Loucy (cell line): Measurements from ENCODE around the gene IGFBP4.
"Not testable (repeated sequence)": the region's sequence is repeated elsewhere in the genome, so short reads cannot be mapped to it uniquely, and the experiment has no call there.

Source experiments
- H2AFZ ChIP-seq: fragments of 200-600 bp; sonication (generic); 2 replicates; pipeline ENCODE4 v1.6.0; 2016; ENCODE audit warnings: antibody characterized with exemption, mild to moderate bottlenecking, low read length, moderate library complexity
- H3F3A ChIP-seq: fragments of 200-600 bp; 2 replicates; pipeline ENCODE4 v1.6.0; 2016; ENCODE audit warnings: antibody characterized with exemption, low read depth, mild to moderate bottlenecking
- H3K27me3 ChIP-seq: fragments of 200-600 bp; sonication (generic); 2 replicates; pipeline ENCODE4 v1.6.1; 2014; ENCODE audit warnings: low read length, mild to moderate bottlenecking; ENCODE audit not compliant: insufficient read depth, poor library complexity, severe bottlenecking
- H3K36me3 ChIP-seq: fragments of 200-600 bp; sonication (generic); 2 replicates; pipeline ENCODE4 v1.6.1; 2016; ENCODE audit warnings: low read length; ENCODE audit not compliant: insufficient read depth
- H3K4me1 ChIP-seq: fragments of 200-600 bp; sonication (generic); 2 replicates; pipeline ENCODE4 v1.5.1; 2014; ENCODE audit warnings: low read length, mild to moderate bottlenecking; ENCODE audit not compliant: insufficient read depth, poor library complexity, severe bottlenecking
- H3K4me2 ChIP-seq: fragments of 200-600 bp; sonication (generic); 2 replicates; pipeline ENCODE4 v1.6.0; 2014; ENCODE audit warnings: antibody characterized with exemption, low read length, low read depth, mild to moderate bottlenecking; ENCODE audit not compliant: poor library complexity, severe bottlenecking
- H3K4me3 ChIP-seq: fragments of 200-600 bp; sonication (generic); 2 replicates; pipeline ENCODE4 v1.5.1; 2014; ENCODE audit warnings: low read length, mild to moderate bottlenecking, mixed read lengths; ENCODE audit not compliant: poor library complexity, severe bottlenecking
- H3K79me2 ChIP-seq: fragments of 200-600 bp; sonication (generic); 2 replicates; pipeline ENCODE4 v1.6.1; 2014; ENCODE audit warnings: low read length; ENCODE audit not compliant: insufficient read depth
- H3K9ac ChIP-seq: fragments of 200-600 bp; sonication (generic); 2 replicates; pipeline ENCODE4 v1.6.0; 2014; ENCODE audit warnings: mild to moderate bottlenecking, low read depth, low read length, moderate library complexity; ENCODE audit not compliant: poor library complexity, severe bottlenecking
- H3K9me2 ChIP-seq: fragments of 200-600 bp; sonication (generic); replicated peaks from 2 replicates; pipeline ENCODE4 v1.6.1; 2016; ENCODE audit warnings: low read depth, low read length, mixed read lengths
- H3K9me3 ChIP-seq: fragments of 200-600 bp; sonication (generic); 2 replicates; pipeline ENCODE4 v1.6.1; 2014; ENCODE audit warnings: mild to moderate bottlenecking, antibody characterized with exemption, low read length, low read depth; ENCODE audit not compliant: insufficient read depth
- H4K20me1 ChIP-seq: fragments of 200-600 bp; sonication (generic); 2 replicates; pipeline ENCODE4 v1.6.0; 2014; ENCODE audit warnings: antibody characterized with exemption, low read length, mild to moderate bottlenecking; ENCODE audit not compliant: insufficient read depth, poor library complexity, severe bottlenecking
- CTCF ChIP-seq: fragments of 200-600 bp; sonication (generic); conservative IDR thresholded peaks from 2 replicates; pipeline ENCODE4 v1.5.1; 2014; ENCODE audit warnings: mild to moderate bottlenecking, antibody characterized with exemption, low read length
- EZH2phosphoT487 ChIP-seq: fragments of 200-600 bp; IDR thresholded peaks from 2 replicates; pipeline ENCODE4 v1.6.1; 2018; ENCODE audit warnings: antibody characterized with exemption, mild to moderate bottlenecking, moderate library complexity, borderline replicate concordance

Gene IGFBP4

GRCh38 chr17:40404003-40404402 lies 39.2 kb upstream of the IGFBP4 start:
- H3K36me3 ChIP-seq: peaks cover 93% of the 10 kb centered on the region
- peak overlapping the region; percentile 0 for H3K4me2 ChIP-seq
- H3K4me3 ChIP-seq: no peak overlapping the region
- H3K9ac ChIP-seq: no peak overlapping the region
- no peak overlapping the region for H2AFZ ChIP-seq
- H3K79me2 ChIP-seq: peaks cover 68% of the 10 kb centered on the region
- no peaks in the 10 kb centered on the region for H3K27me3 ChIP-seq
- peaks cover 4% of the 10 kb centered on the region; the same call in 1 of the 2 replicates for H3F3A ChIP-seq
- peaks cover 6% of the 10 kb centered on the region for H3K4me1 ChIP-seq
- H4K20me1 ChIP-seq: peaks cover 41% of the 10 kb centered on the region
- H3K9me3 ChIP-seq: no peaks in the 10 kb centered on the region
- H3K9me2 ChIP-seq: no peaks in the 10 kb centered on the region
- TF ChIP-seq CTCF (no peak), EZH2phosphoT487 (no peak)

GRCh38 chr17:40407460-40407859 lies 35.8 kb upstream of the IGFBP4 start:
- no peaks in the 10 kb centered on the region for H3K9me3 ChIP-seq
- H3K9me2 ChIP-seq: no peaks in the 10 kb centered on the region
- H3K4me2 ChIP-seq: no peak overlapping the region
- peaks cover 43% of the 10 kb centered on the region for H4K20me1 ChIP-seq
- no peaks in the 10 kb centered on the region for H3K27me3 ChIP-seq
- peaks cover 4% of the 10 kb centered on the region; the same call in 1 of the 2 replicates for H3F3A ChIP-seq
- no peak overlapping the region for H3K4me3 ChIP-seq
- H3K4me1 ChIP-seq: peaks cover 19% of the 10 kb centered on the region
- no peak overlapping the region for H2AFZ ChIP-seq
- TF ChIP-seq EZH2phosphoT487 (no peak), CTCF (no peak)
- H3K79me2 ChIP-seq: peaks cover 88% of the 10 kb centered on the region
- H3K9ac ChIP-seq: no peak overlapping the region
- peaks cover 90% of the 10 kb centered on the region for H3K36me3 ChIP-seq

GRCh38 chr17:40409540-40409939 lies 33.7 kb upstream of the IGFBP4 start:
- not testable (repeated sequence) for H3K9me2 ChIP-seq, H3F3A ChIP-seq, H3K4me3 ChIP-seq, H3K4me2 ChIP-seq, H3K9me3 ChIP-seq, H3K27me3 ChIP-seq, H3K9ac ChIP-seq, H2AFZ ChIP-seq
- H3K4me1 ChIP-seq: peaks cover 30% of the 10 kb centered on the region
- peaks cover 88% of the 10 kb centered on the region for H3K36me3 ChIP-seq
- H4K20me1 ChIP-seq: peaks cover 51% of the 10 kb centered on the region
- H3K79me2 ChIP-seq: peaks cover 90% of the 10 kb centered on the region

- Histone ChIP-seq H3K9ac (no peak overlapping the region), H3K79me2 (peaks cover 91% of the 10 kb centered on the region)
These were observed 33.2 kb upstream of the IGFBP4 start for GRCh38 chr17:40410082-40410481.

More at GRCh38 chr17:40410082-40410481, 33.2 kb upstream of the IGFBP4 start:
- TF ChIP-seq CTCF: no peak
- Histone ChIP-seq H4K20me1 (peaks cover 55% of the 10 kb centered on the region), H3K9me2 (no peaks in the 10 kb centered on the region), H3K27me3 (no peaks in the 10 kb centered on the region), H3K4me2 (peak overlapping the region; percentile 95), H3K36me3 (peaks cover 83% of the 10 kb centered on the region), H3K9me3 (no peaks in the 10 kb centered on the region), H3K4me1 (peaks cover 34% of the 10 kb centered on the region), H3K4me3 (no peak overlapping the region), H3F3A (no peaks in the 10 kb centered on the region), H2AFZ (no peak overlapping the region)
